Omental fat pad (tissue), 4 donors: ENCODE data around the gene OR9I1. TPM values are rescaled to one million over a fixed set of nuclear protein-coding genes. Genes with fewer than 3 reads are reported as not detected.

Experiments used
- ATAC-seq: fragments of 150-250 bp; one replicate; pipeline ENCODE4 v1.9.1; 2016; ENCODE audit warnings: mild to moderate bottlenecking, moderate library complexity; ENCODE audit not compliant: low FRiP score
- DNase-seq: peaks from one replicate; pipeline ENCODE4 v3.0.0-alpha.2; 2019; ENCODE audit warnings: low spot score
- CTCF ChIP-seq, 3 donors: fragments of 450-650 bp; IDR thresholded peaks; one replicate each; pipeline ENCODE4 v1.5.1; 2016 to 2017; ENCODE audit warnings: antibody characterized with exemption in 3 of 3, mild to moderate bottlenecking in 3 of 3, moderate library complexity in 2 of 3
- total RNA-seq, 4 donors: library from RNA; depleted of rRNA; stranded (reverse); fragments of >200 nt; gene quantifications; one replicate each; pipeline ENCODE4 v1.1.0, GENCODE V29; 2016

OR9I1 gene
- total RNA-seq, 4 donors from 2014 or later, result not detected

- ATAC-seq, result no peak
- TF ChIP-seq CTCF (IDR thresholded peaks at IDR 0.05), result no peak
- DNase-seq, result no peak
Observed at GRCh38 chr11:58070585-58070984, 54.7 kb downstream of the OR9I1 start.

GRCh38 chr11:58068655-58069054 is 56.7 kb downstream of the OR9I1 start:
- no peak for TF ChIP-seq CTCF (IDR thresholded peaks at IDR 0.05)
- DNase-seq (no peak), ATAC-seq (no peak)

GRCh38 chr11:58067685-58068084 is 57.6 kb downstream of the OR9I1 start:
- no peak for TF ChIP-seq CTCF (IDR thresholded peaks at IDR 0.05)
- DNase-seq (no peak), ATAC-seq (no peak)

Other genes starting within 250 kb of the OR9I1 start
- not detected for gene OR9Q1, start 101.6 kb downstream of the OR9I1 start, total RNA-seq
- gene OR6Q1, start 94.6 kb downstream of the OR9I1 start, total RNA-seq, result not detected
- gene OR9Q2, start 63.5 kb upstream of the OR9I1 start, total RNA-seq, result not detected
- not detected for gene OR1S2, start 78.6 kb upstream of the OR9I1 start, total RNA-seq
- gene OR1S1, start 87.2 kb upstream of the OR9I1 start, total RNA-seq, result not detected
- not detected for gene OR10Q1, start 103.4 kb upstream of the OR9I1 start, total RNA-seq
- gene OR10W1, start 142.7 kb upstream of the OR9I1 start, total RNA-seq, result not detected
- gene OR5B17, start 233.5 kb upstream of the OR9I1 start, total RNA-seq, result not detected